DND-41 (cell line): Measurements from ENCODE around the gene TRIM14.

Experiments used
- ATAC-seq: fragments of 200-7000 bp; cut with Tn5 transposase; 3 replicates; pipeline ENCODE4 v1.9.1; 2021; ENCODE audit warnings: low read depth; ENCODE audit not compliant: insufficient read depth
- DNase-seq: peaks from one replicate; pipeline ENCODE4 v3.0.0-alpha.2; 2020
- H2AFZ ChIP-seq: 2 replicates; pipeline ENCODE4 v1.6.0; 2012; ENCODE audit warnings: low read depth, low read length
- H3K27ac ChIP-seq: 2 replicates; pipeline ENCODE4 v1.5.1; 2012; ENCODE audit warnings: low read length, inconsistent platforms
- H3K27me3 ChIP-seq: fragments of 200-600 bp; sonication (generic); 2 replicates; pipeline ENCODE4 v1.6.0; 2012; ENCODE audit warnings: low read length, mild to moderate bottlenecking, inconsistent platforms; ENCODE audit not compliant: insufficient read depth, poor library complexity
- H3K36me3 ChIP-seq: 2 replicates; pipeline ENCODE4 v1.5.1; 2012; ENCODE audit warnings: low read length, inconsistent platforms; ENCODE audit not compliant: insufficient read depth
- H3K4me1 ChIP-seq: 2 replicates; pipeline ENCODE4 v1.5.1; 2012; ENCODE audit warnings: mild to moderate bottlenecking, low read length; ENCODE audit not compliant: insufficient read depth
- H3K4me2 ChIP-seq: 2 replicates; pipeline ENCODE4 v1.6.0; 2012; ENCODE audit warnings: mild to moderate bottlenecking, moderate library complexity, low read length, inconsistent platforms; ENCODE audit not compliant: insufficient read depth
- H3K4me3 ChIP-seq, 2 experiments: fragments of 200-600 bp in 1 of 2; shearing (Covaris generic) in 1 of 2; 2 replicates each; pipeline ENCODE4 v1.5.1; 2012 to 2016; ENCODE audit warnings: inconsistent platforms in 2 of 2, low read length in 2 of 2, mild to moderate bottlenecking in 2 of 2, low read depth in 1 of 2, moderate library complexity in 1 of 2
- H3K79me2 ChIP-seq: 2 replicates; pipeline ENCODE4 v1.6.0; 2012; ENCODE audit warnings: low read length, inconsistent platforms; ENCODE audit not compliant: insufficient read depth
- H3K9ac ChIP-seq: 2 replicates; pipeline ENCODE4 v1.6.0; 2012; ENCODE audit warnings: low read depth, mild to moderate bottlenecking, inconsistent platforms, low read length, moderate library complexity
- H3K9me3 ChIP-seq: 2 replicates; pipeline ENCODE4 v1.5.1; 2012; ENCODE audit warnings: low read length, moderate library complexity, mild to moderate bottlenecking, inconsistent platforms; ENCODE audit not compliant: insufficient read depth, severe bottlenecking
- H4K20me1 ChIP-seq: 2 replicates; pipeline ENCODE4 v1.6.0; 2012; ENCODE audit warnings: low read length; ENCODE audit not compliant: insufficient read depth
- CTCF ChIP-seq: IDR thresholded peaks from 2 replicates; pipeline ENCODE4 v1.5.1; 2012; ENCODE audit warnings: borderline replicate concordance, low read length, moderate library complexity, mild to moderate bottlenecking; ENCODE audit not compliant: poor library complexity, severe bottlenecking; ENCODE audit errors: extremely low read depth
- EZH2 ChIP-seq: IDR thresholded peaks from 3 replicates; pipeline ENCODE4 v1.6.1; 2012; ENCODE audit warnings: borderline replicate concordance, low read depth, mild to moderate bottlenecking, moderate library complexity, low read length, inconsistent platforms; ENCODE audit not compliant: severe bottlenecking

TRIM14 gene

GRCh38 chr9:98094851-98095250 lies 24.2 kb downstream of the TRIM14 start:
- peaks cover 8% of the 10 kb centered on the region for H3K79me2 ChIP-seq
- H3K27me3 ChIP-seq, result no peaks in the 10 kb centered on the region
- DNase-seq, result no peak
- H2AFZ ChIP-seq, result no peak overlapping the region
- no peak for ATAC-seq
- H4K20me1 ChIP-seq, result no peaks in the 10 kb centered on the region
- H3K27ac ChIP-seq, result no peak overlapping the region; the same call in 1 of the 2 replicates
- no peak for TF ChIP-seq CTCF
- no peak for TF ChIP-seq EZH2
- peaks cover 78% of the 10 kb centered on the region for H3K36me3 ChIP-seq
- no peak overlapping the region for H3K4me2 ChIP-seq
- no peak overlapping the region for H3K4me3 ChIP-seq
- no peak overlapping the region for H3K9ac ChIP-seq
- no peaks in the 10 kb centered on the region for H3K4me1 ChIP-seq
- H3K9me3 ChIP-seq, result no peaks in the 10 kb centered on the region

- no peaks in the 10 kb centered on the region for H3K4me1 ChIP-seq
- ATAC-seq, result no peak
- no peak for DNase-seq
- H3K4me2 ChIP-seq, result no peak overlapping the region
- peaks cover 73% of the 10 kb centered on the region for H3K36me3 ChIP-seq
- no peaks in the 10 kb centered on the region for H3K27me3 ChIP-seq
- H3K9ac ChIP-seq, result no peak overlapping the region
- no peak overlapping the region for H3K4me3 ChIP-seq
- H3K79me2 ChIP-seq, result 0 out of 2 replicates have a peak, but pooled peaks cover 3% of the 10 kb centered on the region
- no peak for TF ChIP-seq CTCF
- TF ChIP-seq EZH2, result no peak
- no peak overlapping the region for H3K27ac ChIP-seq
- no peak overlapping the region for H2AFZ ChIP-seq
- no peaks in the 10 kb centered on the region for H4K20me1 ChIP-seq
- H3K9me3 ChIP-seq, result no peaks in the 10 kb centered on the region
Measured at GRCh38 chr9:98094316-98094715, 24.7 kb downstream of the TRIM14 start.

- Histone ChIP-seq H3K27me3 (no peaks in the 10 kb centered on the region), H3K36me3 (peaks cover 61% of the 10 kb centered on the region), H3K4me2 (no peak overlapping the region), H3K4me3 (no peak overlapping the region), H3K4me1 (no peaks in the 10 kb centered on the region), H3K79me2 (0 out of 2 replicates have a peak, but pooled peaks cover 2% of the 10 kb centered on the region), H3K9me3 (no peaks in the 10 kb centered on the region), H3K9ac (no peak overlapping the region), H4K20me1 (no peaks in the 10 kb centered on the region), H3K27ac (no peak overlapping the region), H2AFZ (no peak overlapping the region)
- no peak for TF ChIP-seq EZH2
- TF ChIP-seq CTCF, result no peak
- ATAC-seq (no peak), DNase-seq (no peak)
Measured at GRCh38 chr9:98092613-98092931, 26.4 kb downstream of the TRIM14 start.
